ENCODE measurements around the gene ESR2.

Gene ESR2

GRCh38 chr14:64109819-64110554, 184.2 kb downstream of the ESR2 start:
- TF ChIP-seq, protein P1, sequence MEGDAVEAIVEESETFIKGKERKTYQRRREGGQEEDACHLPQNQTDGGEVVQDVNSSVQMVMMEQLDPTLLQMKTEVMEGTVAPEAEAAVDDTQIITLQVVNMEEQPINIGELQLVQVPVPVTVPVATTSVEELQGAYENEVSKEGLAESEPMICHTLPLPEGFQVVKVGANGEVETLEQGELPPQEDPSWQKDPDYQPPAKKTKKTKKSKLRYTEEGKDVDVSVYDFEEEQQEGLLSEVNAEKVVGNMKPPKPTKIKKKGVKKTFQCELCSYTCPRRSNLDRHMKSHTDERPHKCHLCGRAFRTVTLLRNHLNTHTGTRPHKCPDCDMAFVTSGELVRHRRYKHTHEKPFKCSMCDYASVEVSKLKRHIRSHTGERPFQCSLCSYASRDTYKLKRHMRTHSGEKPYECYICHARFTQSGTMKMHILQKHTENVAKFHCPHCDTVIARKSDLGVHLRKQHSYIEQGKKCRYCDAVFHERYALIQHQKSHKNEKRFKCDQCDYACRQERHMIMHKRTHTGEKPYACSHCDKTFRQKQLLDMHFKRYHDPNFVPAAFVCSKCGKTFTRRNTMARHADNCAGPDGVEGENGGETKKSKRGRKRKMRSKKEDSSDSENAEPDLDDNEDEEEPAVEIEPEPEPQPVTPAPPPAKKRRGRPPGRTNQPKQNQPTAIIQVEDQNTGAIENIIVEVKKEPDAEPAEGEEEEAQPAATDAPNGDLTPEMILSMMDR (IDR thresholded peaks at IDR 0.05; ENCODE audit: low read depth, low read length): no peak
- Histone ChIP-seq H3K4me1 (no peaks in the 10 kb centered on the region), H3K27me3 (no peaks in the 10 kb centered on the region), H3K4me3 (ENCODE audit: low read depth, low read length) (no peak overlapping the region), H3K36me3 (no peaks in the 10 kb centered on the region; the same call in 1 of the 2 replicates), H3K9me3 (no peaks in the 10 kb centered on the region)
- DNase-seq: no peak

GRCh38 chr14:64107438-64107837, 186.7 kb downstream of the ESR2 start:
- Histone ChIP-seq H3K36me3 (no peaks in the 10 kb centered on the region; the same call in 1 of the 2 replicates), H3K4me3 (ENCODE audit: low read depth, low read length) (no peak overlapping the region), H3K4me1 (no peaks in the 10 kb centered on the region), H3K9me3 (no peaks in the 10 kb centered on the region), H3K27me3 (no peaks in the 10 kb centered on the region)
- TF ChIP-seq, protein P1 (IDR thresholded peaks at IDR 0.05; ENCODE audit: low read depth, low read length): no peak
- no peak for DNase-seq

- Histone ChIP-seq H3K4me3 (ENCODE audit: low read depth, low read length) (no peak overlapping the region), H3K27me3 (no peaks in the 10 kb centered on the region), H3K36me3 (no peaks in the 10 kb centered on the region), H3K9me3 (no peaks in the 10 kb centered on the region), H3K4me1 (no peaks in the 10 kb centered on the region)
- DNase-seq: no peak
- TF ChIP-seq, protein P1 (IDR thresholded peaks at IDR 0.05; ENCODE audit: low read depth, low read length): no peak
Measured at GRCh38 chr14:64098120-64098519, 196.1 kb downstream of the ESR2 start.

- H3K4me3 ChIP-seq (ENCODE audit: low read depth, low read length): no peak overlapping the region
- TF ChIP-seq, protein P1 (IDR thresholded peaks at IDR 0.05; ENCODE audit: low read depth, low read length): no peak
- H3K4me1 ChIP-seq: no peaks in the 10 kb centered on the region
- H3K36me3 ChIP-seq: no peaks in the 10 kb centered on the region
- no peaks in the 10 kb centered on the region for H3K27me3 ChIP-seq
- no peaks in the 10 kb centered on the region for H3K9me3 ChIP-seq
- no peak for DNase-seq
Measured at GRCh38 chr14:64095620-64096019, 198.6 kb downstream of the ESR2 start.

GRCh38 chr14:64092940-64093339, 201.2 kb downstream of the ESR2 start:
- H3K4me3 ChIP-seq (ENCODE audit: low read depth, low read length): no peak overlapping the region
- no peak for DNase-seq
- TF ChIP-seq, protein P1 (IDR thresholded peaks at IDR 0.05; ENCODE audit: low read depth, low read length): no peak
- H3K27me3 ChIP-seq: no peaks in the 10 kb centered on the region
- no peaks in the 10 kb centered on the region for H3K9me3 ChIP-seq
- no peaks in the 10 kb centered on the region for H3K4me1 ChIP-seq
- H3K36me3 ChIP-seq: peaks cover under 1% of the 10 kb centered on the region; the same call in 1 of the 2 replicates

DNA sequence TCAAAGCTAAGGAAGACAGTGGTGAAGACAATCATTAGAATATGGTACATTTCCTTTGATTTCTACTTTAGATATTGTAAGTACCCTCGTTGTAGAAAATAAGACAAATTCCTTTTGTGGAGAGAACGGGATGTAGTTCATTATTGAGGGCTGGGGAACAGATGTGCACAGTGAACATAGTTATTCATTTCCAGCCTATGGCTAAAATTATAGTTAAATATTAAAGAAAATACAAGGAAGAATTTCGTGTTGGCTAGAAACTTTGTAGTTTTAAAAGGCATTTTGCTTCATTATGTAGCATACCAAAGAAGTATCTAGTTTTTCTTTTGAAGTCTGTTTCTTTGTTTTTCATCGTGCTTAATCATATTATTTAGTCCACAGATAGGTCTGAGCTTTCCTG, 201.8 kb downstream of the ESR2 start:
- DNase-seq: no peak
- no peak overlapping the region for H3K4me3 ChIP-seq (ENCODE audit: low read depth, low read length)
- peaks cover 5% of the 10 kb centered on the region; the same call in 1 of the 2 replicates for H3K36me3 ChIP-seq
- H3K4me1 ChIP-seq: no peaks in the 10 kb centered on the region
- TF ChIP-seq, protein P1 (IDR thresholded peaks at IDR 0.05; ENCODE audit: low read depth, low read length): no peak
- no peaks in the 10 kb centered on the region for H3K9me3 ChIP-seq
- H3K27me3 ChIP-seq: no peaks in the 10 kb centered on the region

All from BE2C (cell line).